Activated naive CD8-positive, alpha-beta T cell treated with anti-CD3 and anti-CD28 coated beads, Interleukin-2, amount 50 U/mL, for 16 hours (primary cell): ENCODE results near the gene CAGE1.
"Not testable (repeated sequence)": the region's sequence is repeated elsewhere in the genome, so short reads cannot be mapped to it uniquely, and the experiment has no call there.

Experiments used
- DNase-seq: peaks from one replicate; pipeline ENCODE4 v3.0.0-alpha.2; 2020; ENCODE audit warnings: low read depth, low spot score

Gene CAGE1

DNA sequence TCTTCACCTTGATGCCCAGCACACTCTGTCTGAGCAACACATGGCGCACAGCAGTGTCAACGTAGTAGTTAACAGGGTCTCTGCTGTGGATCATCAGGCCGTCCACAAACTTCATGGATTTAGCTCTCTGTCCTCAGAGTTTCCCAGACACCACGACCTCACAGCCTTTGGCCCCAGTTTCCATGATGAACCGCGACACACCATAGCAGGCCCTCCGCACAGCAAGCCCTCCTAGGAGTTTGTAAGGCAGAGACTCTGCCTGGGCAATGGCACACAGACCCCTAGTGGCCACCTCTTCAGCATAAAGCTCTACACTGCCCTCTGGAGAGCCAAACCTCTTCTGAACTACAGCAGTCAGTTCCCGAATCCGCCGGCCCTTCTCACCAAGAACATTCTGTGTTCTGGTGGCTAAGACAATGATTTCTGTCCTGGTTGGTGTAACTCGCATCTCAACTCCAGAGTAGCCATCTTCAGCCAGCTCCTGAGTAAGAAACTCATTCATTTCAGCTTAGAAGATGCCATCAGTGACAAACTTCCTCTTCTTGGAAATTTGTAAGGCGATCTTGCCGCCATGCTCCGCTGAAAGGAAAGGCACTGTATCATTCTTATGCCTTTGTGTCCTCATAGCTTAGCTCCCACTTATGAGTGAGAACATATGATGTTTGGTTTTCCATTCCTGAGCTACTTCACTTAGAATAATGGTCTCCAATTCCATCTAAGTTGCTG lies 50.4 kb downstream of the CAGE1 start:
- DNase-seq, result not testable (repeated sequence)

DNA sequence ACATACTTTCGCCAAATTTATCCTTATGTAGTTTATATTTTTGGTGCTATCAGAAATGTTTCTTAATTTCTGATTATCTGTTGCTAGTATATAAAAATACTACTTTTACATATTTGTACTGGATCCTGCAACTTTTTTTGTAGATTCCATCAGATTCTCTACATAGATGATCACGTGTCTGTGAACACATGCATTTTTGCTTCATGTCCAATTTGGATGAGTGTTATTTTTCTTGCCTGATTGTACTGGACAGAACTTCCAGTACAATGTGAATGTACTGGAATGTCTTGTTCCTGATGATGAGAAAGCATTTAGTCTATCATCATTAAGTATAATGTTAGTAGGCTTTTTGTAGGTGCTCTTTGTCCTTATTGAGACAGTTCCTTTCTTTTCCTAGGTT lies 51.5 kb downstream of the CAGE1 start:
- DNase-seq, result no peak

DNA sequence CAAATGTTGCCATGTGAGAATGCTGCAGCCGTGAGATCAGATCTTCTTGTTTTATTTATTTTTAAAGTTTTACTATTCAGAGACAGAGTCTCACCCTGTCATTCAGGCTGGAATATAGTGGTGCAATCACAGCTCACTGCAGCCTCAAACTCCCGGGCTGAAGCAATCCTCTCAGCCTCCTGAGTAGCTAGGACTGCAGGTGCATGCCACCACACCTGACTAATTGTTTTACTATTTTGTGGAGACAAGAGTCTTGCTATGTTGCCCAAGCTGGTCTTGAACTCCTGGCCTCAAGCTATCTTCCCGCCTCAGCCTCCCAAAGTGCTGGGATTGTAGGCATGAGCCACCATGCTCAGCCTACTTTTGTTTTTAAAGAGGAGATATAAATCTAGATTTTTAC lies 54.0 kb downstream of the CAGE1 start:
- no peak for DNase-seq

DNA sequence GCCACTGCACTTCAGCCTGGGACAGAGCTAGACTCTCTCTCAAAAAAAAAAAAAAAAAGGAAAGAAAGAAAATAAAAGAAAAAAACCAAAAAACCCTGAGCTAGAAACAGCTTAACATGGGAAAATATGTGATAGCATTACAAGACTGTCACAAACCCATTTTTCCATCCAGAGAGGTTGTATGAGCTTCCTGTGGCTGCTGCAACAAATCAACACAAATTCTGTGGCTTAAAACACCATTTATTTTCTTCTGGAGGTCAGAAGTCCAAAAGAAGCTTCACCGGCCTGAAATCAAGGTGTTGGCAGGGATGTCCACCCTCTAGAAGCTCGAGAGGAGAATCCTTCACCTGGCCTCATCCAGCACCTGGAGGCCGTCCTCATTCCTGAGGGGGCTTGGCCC lies 54.9 kb downstream of the CAGE1 start:
- DNase-seq, result no peak

GRCh38 chr6:7332090-7332745 lies 57.3 kb downstream of the CAGE1 start:
- no peak for DNase-seq

- no peak for DNase-seq
These were observed 58.1 kb downstream of the CAGE1 start for GRCh38 chr6:7331452-7331851.

DNA sequence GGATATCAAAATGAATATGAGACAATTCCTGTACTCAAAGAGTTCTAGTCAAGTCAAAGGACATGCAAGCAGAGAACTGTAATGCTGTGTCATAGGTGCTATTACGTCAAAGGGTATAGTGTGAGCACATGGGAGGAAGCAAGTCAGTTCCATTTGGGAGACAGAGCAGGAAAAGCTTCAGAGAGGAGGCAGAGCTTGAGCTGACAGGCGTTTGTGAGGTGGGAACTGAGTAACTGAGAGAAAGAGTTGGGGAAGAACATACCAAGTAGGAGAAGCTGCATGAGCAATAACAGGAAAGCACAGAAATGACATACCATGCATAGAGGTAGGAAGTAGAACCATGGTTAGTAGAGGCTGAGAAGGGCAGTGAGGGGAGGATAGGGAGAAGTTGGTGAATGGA lies 61.3 kb downstream of the CAGE1 start:
- DNase-seq, result no peak

DNA sequence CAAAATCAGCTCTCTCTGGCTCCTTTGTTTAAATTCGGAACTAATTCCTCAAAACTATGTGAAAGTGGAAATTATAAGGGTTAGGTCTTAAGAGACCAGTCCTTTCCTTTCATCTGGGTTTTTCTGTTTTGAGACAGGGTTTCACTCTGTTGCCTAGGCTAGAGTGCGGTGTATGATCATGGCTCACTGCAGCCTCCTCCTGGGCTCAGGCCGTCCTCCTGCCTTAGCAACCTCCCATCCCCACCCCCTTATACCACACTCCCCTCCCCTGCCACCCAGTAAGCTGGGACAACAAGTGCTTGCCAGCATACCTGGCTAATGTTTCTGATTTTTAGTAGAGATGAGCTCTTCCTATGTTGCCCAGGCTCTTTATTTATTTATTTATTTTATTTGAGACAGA lies 63.8 kb downstream of the CAGE1 start:
- DNase-seq, result no peak

DNA sequence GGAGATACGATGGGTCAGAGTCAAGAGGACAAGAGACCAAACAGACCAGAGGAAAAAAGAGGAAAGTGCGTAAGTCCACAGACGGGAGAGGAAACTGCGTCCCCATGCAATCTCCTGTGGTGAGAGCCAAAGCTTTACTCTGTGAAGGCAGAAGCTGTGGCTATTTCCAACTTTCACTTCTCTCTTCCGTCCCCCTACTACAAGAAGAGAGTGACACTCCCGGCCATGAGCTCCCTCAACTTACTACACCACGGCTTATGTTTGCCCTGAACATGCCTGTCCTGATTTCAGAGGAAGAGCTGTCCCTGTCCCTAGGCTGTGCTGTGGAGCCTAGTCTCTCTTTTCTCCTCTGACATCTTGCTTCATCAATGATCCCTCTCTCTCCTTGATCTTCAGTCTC lies 65.0 kb downstream of the CAGE1 start:
- no peak for DNase-seq

- no peak for DNase-seq
These were observed 66.5 kb downstream of the CAGE1 start for GRCh38 chr6:7323074-7323473.

- not testable (repeated sequence) for DNase-seq
These were observed 67.7 kb downstream of the CAGE1 start for GRCh38 chr6:7321866-7322265.

- not testable (repeated sequence) for DNase-seq
These were observed 70.1 kb downstream of the CAGE1 start for GRCh38 chr6:7319406-7319805.

- no peak for DNase-seq
These were observed 72.0 kb downstream of the CAGE1 start for GRCh38 chr6:7317538-7317937.

DNA sequence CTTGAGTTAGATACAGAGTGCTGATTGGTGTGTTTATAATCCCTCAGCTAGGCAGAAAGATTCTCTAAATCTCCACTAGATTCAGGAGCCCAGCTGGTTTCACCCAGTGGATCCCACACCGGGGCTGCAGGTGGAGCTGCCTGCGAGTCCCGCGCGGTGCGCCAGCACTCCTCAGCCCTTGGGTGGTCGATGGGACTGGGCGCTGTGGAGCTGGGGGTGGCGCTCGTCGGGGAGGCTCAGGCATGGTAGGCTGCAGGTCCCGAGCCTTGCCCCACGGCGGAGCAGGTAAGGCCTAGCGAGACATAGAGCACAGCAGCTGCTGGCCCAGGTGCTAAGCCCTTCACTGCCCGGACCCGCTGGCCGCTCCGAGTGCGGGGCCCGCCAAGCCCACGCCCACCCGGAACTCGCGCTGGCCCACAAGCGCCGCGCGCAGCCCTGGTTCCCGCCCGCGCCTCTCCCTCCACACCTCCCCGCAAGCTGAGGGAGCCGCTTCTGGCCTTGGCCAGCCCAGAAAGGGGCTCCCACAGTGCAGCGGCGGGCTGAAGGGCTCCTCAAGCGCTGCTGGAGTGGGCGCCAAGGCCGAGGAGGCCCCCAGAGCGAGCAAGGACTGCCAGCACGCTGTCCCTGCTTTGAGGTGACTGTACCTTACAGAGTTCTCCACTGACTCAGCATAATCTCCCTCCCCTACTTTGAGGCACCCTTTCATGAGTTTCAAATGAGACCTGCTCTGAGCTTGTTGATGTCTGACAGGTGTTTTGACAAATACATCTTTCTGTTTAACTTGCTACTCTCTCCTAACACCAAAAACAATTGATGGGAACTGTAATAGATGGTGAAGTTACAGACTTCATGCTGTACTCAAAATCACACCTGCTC lies 72.6 kb downstream of the CAGE1 start:
- no peak for DNase-seq

DNA sequence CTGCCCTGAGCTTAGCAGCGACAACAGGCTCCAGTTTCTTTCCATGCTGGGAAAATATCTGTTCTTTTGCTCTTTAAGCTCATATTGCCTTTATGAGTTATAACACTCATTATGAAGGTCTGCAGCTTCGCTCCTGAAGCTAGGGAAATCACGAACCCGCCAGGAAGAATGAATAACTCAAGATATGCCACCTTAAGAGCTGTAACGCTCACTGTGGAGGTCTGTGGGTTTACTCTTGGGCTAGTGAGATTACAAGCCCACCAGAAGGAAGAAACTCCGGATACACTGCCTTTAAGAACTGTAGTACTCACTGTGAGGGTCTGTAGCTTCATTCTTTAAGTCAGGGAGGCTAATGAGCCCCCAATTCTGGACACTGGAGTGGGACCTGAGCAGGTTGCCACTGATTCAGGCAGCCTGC lies 73.6 kb downstream of the CAGE1 start:
- DNase-seq, result no peak

DNA sequence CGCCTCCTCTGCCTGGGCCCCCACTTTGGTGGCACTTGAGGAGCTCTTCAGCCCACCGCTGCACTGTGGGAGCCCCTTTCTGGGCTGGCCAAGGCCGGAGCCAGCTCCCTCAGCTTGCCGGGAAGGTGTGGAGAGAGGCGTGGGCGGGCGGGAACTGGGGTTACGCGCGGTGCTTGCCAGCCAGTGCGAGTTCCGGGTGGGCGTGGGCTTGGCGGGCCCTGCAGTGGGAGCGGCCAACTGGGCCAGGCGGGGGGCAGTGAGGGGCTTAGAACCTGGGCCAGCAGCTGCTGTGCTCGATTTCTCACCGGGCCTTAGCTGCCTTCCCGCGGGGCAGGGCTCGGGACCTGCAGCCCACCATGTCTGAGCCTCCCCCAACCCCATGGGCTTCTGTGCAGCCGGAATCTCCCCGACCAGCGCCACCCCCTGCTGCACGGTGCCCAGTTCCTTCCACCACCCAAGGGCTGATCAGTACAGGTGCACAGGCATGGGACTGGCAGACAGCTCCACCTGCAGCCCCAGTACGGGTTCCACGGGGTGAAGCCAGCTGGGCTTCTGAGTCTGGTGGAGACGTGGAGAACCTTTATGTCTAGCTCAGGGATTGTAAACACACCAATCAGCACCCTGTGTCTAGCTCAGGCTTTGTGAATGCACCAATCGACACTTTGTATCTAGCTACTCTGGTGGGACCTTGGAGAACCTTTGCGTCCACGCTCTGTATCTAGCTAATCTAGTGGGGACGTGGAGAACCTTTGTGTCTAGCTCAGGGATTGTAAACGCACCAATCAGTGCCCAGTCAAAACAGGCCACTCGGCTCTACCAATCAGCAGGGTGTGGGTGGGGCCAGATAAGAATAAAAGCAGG lies 74.2 kb downstream of the CAGE1 start:
- DNase-seq, result not testable (repeated sequence)

GRCh38 chr6:7314414-7314813 lies 75.1 kb downstream of the CAGE1 start:
- DNase-seq, result no peak

DNA sequence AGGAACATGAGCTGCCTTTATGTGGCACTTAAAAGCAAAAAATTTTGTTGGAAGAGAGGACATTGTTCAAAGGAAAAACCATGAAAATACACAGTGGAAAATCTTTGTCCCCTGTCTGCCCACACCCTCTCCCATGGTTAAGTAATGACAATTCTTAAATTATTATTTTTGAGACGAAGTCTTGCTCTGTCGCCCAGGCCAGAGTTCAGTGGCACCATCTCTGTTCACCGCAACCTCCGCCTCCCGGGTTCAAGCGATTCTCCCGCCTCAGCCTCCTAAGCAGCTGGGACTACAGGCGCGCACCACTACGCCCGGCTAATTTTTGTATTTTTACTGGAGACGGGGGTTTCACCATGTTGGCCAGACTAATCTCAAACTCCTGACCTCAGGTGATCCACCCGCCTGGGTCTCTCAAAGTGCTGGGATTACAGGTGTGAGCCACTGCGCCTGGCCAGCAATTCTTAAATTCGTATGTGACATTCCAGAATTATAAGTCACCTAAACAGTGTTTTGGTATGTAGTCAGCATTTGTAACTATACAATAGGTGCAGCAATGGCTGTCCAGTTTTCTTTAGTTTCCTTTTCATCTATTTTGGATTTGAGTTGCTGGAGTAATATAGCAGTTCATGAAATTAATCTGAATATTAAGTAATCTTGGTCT lies 75.9 kb downstream of the CAGE1 start:
- DNase-seq, result no peak

GRCh38 chr6:7312616-7313504 lies 76.7 kb downstream of the CAGE1 start, which contains the start of gene SSR1:
Gene SSR1 (minus strand): TSS chr6:7313199. CDS start chr6:7313120, 79 bp downstream.
- DNase-seq, result peak; percentile 87
